ENCODE results near the gene COL23A1. TPM values are rescaled to one million over a fixed set of nuclear protein-coding genes. Genes with fewer than 3 reads are reported as not detected.

COL23A1 gene
- total and polyA plus RNA-seq, 2 experiments from 2014 or later: 4.8 to 8.2 TPM

DNA sequence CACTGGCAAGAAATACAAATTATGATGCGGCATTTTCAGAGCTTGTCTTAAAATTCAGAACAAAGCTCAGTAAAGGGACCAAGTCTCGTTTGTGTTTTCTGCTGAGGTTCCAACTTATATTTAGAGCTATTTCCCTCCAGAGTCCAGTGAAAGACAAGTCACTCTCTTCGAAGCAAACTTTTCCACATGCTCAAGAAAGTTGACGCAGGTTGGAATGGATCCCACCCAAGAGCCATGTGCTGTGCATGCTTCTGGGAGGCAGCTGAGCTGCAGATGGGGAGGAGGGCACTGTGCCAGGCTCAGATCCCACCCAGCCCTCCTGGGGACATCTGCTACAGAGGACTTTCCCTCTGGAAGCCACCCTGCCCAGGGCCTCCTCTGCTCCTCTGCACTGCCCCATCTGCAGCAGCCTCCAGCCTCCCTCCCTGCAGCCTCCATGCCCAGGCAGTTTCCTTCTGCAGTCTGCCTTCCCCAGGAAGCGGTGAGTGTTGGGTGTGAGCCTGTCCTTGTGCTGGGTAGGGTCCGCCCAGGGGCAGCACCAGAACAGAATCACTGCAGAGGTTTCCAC lies 75.3 kb downstream of the COL23A1 start (continued):
- TF ChIP-seq, protein P1, sequence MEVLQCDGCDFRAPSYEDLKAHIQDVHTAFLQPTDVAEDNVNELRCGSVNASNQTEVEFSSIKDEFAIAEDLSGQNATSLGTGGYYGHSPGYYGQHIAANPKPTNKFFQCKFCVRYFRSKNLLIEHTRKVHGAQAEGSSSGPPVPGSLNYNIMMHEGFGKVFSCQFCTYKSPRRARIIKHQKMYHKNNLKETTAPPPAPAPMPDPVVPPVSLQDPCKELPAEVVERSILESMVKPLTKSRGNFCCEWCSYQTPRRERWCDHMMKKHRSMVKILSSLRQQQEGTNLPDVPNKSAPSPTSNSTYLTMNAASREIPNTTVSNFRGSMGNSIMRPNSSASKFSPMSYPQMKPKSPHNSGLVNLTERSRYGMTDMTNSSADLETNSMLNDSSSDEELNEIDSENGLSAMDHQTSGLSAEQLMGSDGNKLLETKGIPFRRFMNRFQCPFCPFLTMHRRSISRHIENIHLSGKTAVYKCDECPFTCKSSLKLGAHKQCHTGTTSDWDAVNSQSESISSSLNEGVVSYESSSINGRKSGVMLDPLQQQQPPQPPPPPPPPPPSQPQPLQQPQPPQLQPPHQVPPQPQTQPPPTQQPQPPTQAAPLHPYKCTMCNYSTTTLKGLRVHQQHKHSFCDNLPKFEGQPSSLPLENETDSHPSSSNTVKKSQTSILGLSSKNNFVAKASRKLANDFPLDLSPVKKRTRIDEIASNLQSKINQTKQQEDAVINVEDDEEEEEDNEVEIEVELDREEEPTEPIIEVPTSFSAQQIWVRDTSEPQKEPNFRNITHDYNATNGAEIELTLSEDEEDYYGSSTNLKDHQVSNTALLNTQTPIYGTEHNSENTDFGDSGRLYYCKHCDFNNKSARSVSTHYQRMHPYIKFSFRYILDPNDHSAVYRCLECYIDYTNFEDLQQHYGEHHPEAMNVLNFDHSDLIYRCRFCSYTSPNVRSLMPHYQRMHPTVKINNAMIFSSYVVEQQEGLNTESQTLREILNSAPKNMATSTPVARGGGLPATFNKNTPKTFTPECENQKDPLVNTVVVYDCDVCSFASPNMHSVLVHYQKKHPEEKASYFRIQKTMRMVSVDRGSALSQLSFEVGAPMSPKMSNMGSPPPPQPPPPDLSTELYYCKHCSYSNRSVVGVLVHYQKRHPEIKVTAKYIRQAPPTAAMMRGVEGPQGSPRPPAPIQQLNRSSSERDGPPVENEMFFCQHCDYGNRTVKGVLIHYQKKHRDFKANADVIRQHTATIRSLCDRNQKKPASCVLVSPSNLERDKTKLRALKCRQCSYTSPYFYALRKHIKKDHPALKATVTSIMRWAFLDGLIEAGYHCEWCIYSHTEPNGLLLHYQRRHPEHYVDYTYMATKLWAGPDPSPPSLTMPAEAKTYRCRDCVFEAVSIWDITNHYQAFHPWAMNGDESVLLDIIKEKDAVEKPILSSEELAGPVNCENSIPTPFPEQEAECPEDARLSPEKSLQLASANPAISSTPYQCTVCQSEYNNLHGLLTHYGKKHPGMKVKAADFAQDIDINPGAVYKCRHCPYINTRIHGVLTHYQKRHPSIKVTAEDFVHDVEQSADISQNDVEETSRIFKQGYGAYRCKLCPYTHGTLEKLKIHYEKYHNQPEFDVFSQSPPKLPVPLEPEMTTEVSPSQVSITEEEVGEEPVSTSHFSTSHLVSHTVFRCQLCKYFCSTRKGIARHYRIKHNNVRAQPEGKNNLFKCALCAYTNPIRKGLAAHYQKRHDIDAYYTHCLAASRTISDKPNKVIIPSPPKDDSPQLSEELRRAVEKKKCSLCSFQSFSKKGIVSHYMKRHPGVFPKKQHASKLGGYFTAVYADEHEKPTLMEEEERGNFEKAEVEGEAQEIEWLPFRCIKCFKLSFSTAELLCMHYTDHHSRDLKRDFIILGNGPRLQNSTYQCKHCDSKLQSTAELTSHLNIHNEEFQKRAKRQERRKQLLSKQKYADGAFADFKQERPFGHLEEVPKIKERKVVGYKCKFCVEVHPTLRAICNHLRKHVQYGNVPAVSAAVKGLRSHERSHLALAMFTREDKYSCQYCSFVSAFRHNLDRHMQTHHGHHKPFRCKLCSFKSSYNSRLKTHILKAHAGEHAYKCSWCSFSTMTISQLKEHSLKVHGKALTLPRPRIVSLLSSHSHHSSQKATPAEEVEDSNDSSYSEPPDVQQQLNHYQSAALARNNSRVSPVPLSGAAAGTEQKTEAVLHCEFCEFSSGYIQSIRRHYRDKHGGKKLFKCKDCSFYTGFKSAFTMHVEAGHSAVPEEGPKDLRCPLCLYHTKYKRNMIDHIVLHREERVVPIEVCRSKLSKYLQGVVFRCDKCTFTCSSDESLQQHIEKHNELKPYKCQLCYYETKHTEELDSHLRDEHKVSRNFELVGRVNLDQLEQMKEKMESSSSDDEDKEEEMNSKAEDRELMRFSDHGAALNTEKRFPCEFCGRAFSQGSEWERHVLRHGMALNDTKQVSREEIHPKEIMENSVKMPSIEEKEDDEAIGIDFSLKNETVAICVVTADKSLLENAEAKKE (CRISPR knock-in tag; IDR thresholded peaks at IDR 0.05): no peak
- TF ChIP-seq CREB1 (CRISPR knock-in tag; IDR thresholded peaks at IDR 0.05; ENCODE audit: low read depth): no peak
- no peak for TF ChIP-seq STAT1 (IDR thresholded peaks at IDR 0.05; ENCODE audit: unreplicated experiment)
- TF ChIP-seq NANOG (IDR thresholded peaks at IDR 0.05; ENCODE audit: borderline replicate concordance): no peak

DNA sequence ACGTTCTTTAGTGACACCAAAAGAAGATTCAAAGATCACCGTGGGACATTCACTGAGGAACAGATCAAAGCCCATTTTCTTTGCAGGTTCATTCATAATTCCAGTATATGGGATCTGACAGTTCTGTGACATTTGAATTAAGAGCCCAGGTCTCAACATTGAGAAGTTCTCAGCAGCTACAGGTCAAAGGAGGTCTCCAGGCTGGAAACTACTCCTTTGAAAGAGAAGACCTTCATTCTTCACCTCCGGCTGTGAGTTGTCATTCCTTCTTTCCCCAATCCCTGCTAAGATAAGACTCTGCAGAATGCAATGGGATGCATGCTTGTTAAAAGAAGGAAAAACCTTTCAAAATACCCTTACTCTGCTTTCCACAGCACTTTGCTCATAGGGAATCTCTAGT lies 79.0 kb downstream of the COL23A1 start:
- ATAC-seq (peak; percentile 41; the same call in 2 of the 3 replicates), DNase-seq (ENCODE audit: low spot score) (no peak)
- TF ChIP-seq, protein P1 (CRISPR knock-in tag; IDR thresholded peaks at IDR 0.05): peak; percentile 95
- TF ChIP-seq, protein P2, sequence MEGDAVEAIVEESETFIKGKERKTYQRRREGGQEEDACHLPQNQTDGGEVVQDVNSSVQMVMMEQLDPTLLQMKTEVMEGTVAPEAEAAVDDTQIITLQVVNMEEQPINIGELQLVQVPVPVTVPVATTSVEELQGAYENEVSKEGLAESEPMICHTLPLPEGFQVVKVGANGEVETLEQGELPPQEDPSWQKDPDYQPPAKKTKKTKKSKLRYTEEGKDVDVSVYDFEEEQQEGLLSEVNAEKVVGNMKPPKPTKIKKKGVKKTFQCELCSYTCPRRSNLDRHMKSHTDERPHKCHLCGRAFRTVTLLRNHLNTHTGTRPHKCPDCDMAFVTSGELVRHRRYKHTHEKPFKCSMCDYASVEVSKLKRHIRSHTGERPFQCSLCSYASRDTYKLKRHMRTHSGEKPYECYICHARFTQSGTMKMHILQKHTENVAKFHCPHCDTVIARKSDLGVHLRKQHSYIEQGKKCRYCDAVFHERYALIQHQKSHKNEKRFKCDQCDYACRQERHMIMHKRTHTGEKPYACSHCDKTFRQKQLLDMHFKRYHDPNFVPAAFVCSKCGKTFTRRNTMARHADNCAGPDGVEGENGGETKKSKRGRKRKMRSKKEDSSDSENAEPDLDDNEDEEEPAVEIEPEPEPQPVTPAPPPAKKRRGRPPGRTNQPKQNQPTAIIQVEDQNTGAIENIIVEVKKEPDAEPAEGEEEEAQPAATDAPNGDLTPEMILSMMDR (conservative IDR thresholded peaks at IDR 0.05; ENCODE audit: low read depth in 2 of 2): no peak
- Mint-ChIP-seq H3K9me3 (peaks cover 24% of the 10 kb centered on the region), H3K27me3 (ENCODE audit: insufficient read depth, low read depth, poor library complexity) (peaks cover 13% of the 10 kb centered on the region), H3K36me3 (ENCODE audit: low read depth) (peaks cover 14% of the 10 kb centered on the region), H3K4me3 (no peak overlapping the region), H3K27ac (no peak overlapping the region), H3K4me1 (no peaks in the 10 kb centered on the region)
- Histone ChIP-seq H3K4me3 (no peak overlapping the region), H2AFZ (no peak overlapping the region), H3K27me3 (ENCODE audit: insufficient read depth) (no peaks in the 10 kb centered on the region), H3K79me2 (replicated peaks; ENCODE audit: insufficient read depth) (no peaks in the 10 kb centered on the region), H3K9me2 (ENCODE audit: insufficient read depth) (peaks cover 4% of the 10 kb centered on the region; the same call in 1 of the 2 replicates), H3F3A (replicated peaks; ENCODE audit: low read depth) (no peaks in the 10 kb centered on the region), H3K27ac (ENCODE audit: low read depth) (no peak overlapping the region), H3K4me1 (ENCODE audit: insufficient read depth) (no peaks in the 10 kb centered on the region), H3K4me2 (no peak overlapping the region), H4K20me1 (replicated peaks; ENCODE audit: insufficient read depth) (no peaks in the 10 kb centered on the region), H3K36me3 (ENCODE audit: insufficient read depth) (no peaks in the 10 kb centered on the region)

Measured in GM23338 (cell line).